ENCODE data around the gene HMOX1.

DNA sequence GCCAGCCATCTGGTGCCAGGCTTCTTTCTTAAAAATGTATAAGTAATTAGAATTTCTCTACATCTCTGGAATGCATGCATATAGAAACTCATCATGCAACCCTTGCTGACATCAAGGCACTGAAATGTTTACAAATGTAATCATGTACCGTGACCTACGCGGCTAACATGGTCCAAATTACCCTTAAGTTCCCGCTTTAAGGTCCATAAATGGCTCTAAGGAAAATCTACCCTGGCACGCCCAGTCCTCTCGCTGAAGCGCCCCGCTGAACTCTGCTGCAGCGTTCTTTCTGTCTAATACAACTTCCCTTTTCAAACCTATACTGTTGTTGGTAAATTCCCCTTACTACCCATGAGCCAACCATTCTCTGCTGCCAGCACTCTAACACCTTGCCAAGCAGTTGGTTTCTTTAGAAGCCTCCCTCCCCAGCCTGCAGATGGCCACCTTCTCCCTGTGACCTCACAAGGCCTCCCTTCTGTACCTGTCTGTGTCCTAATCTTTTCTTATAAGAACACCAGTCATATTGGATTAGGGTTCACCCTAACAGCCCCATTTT lies 13.5 kb upstream of the HMOX1 start:
- TF ChIP-seq POLR2A (IDR thresholded peaks at IDR 0.05) (no peak), POLR2AphosphoS5 (IDR thresholded peaks at IDR 0.05) (no peak), EP300 (IDR thresholded peaks at IDR 0.05) (no peak)
- TF ChIP-seq, protein P1, sequence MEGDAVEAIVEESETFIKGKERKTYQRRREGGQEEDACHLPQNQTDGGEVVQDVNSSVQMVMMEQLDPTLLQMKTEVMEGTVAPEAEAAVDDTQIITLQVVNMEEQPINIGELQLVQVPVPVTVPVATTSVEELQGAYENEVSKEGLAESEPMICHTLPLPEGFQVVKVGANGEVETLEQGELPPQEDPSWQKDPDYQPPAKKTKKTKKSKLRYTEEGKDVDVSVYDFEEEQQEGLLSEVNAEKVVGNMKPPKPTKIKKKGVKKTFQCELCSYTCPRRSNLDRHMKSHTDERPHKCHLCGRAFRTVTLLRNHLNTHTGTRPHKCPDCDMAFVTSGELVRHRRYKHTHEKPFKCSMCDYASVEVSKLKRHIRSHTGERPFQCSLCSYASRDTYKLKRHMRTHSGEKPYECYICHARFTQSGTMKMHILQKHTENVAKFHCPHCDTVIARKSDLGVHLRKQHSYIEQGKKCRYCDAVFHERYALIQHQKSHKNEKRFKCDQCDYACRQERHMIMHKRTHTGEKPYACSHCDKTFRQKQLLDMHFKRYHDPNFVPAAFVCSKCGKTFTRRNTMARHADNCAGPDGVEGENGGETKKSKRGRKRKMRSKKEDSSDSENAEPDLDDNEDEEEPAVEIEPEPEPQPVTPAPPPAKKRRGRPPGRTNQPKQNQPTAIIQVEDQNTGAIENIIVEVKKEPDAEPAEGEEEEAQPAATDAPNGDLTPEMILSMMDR (IDR thresholded peaks at IDR 0.05), result no peak
